NCI-H2081 treated with DMSO at 0.1 percent for 48 hours (cell line): ENCODE data around the gene ATP1A4.
A peak's percentile ranks its signal among the peaks of the same experiment; 100 is the strongest.

Experiments
- DNase-seq: peaks from one replicate; lab custom pipeline; 2025; lab: John Stamatoyannopoulos, UW

The ATP1A4 gene

GRCh38 chr1:160177231-160177630, 25.8 kb downstream of the ATP1A4 start:
- DNase-seq, result no peak

- DNase-seq, result no peak
Observed at GRCh38 chr1:160177667-160178066, 26.3 kb downstream of the ATP1A4 start.

- DNase-seq, result no peak
Observed at GRCh38 chr1:160178731-160179130, 27.3 kb downstream of the ATP1A4 start.

- no peak for DNase-seq
Observed at GRCh38 chr1:160179336-160179735, 27.9 kb downstream of the ATP1A4 start.

GRCh38 chr1:160186246-160186645, 34.8 kb downstream of the ATP1A4 start:
- no peak for DNase-seq

GRCh38 chr1:160186729-160187128, 35.3 kb downstream of the ATP1A4 start:
- no peak for DNase-seq

- DNase-seq, result no peak
Observed at GRCh38 chr1:160187407-160187806, 36.0 kb downstream of the ATP1A4 start.

- no peak for DNase-seq
Observed at GRCh38 chr1:160188341-160188740, 36.9 kb downstream of the ATP1A4 start.

GRCh38 chr1:160189649-160190625, 38.5 kb downstream of the ATP1A4 start, which contains the start of gene CASQ1:
TSS of gene CASQ1 (plus strand) at chr1:160190575. CDS start at chr1:160190752, 177 bp downstream.
- DNase-seq, result no peak

GRCh38 chr1:160191756-160192155, 40.4 kb downstream of the ATP1A4 start:
- no peak for DNase-seq

GRCh38 chr1:160192234-160192633, 40.8 kb downstream of the ATP1A4 start:
- no peak for DNase-seq

- peak; percentile 28 for DNase-seq
Observed at GRCh38 chr1:160193091-160193819, 41.9 kb downstream of the ATP1A4 start.

GRCh38 chr1:160193832-160194736, 42.7 kb downstream of the ATP1A4 start:
- no peak for DNase-seq

GRCh38 chr1:160194737-160195059, 43.3 kb downstream of the ATP1A4 start:
- DNase-seq, result no peak

GRCh38 chr1:160196143-160196542, 44.7 kb downstream of the ATP1A4 start:
- DNase-seq, result no peak

GRCh38 chr1:160197231-160197630, 45.8 kb downstream of the ATP1A4 start:
- no peak for DNase-seq

- no peak for DNase-seq
Observed at GRCh38 chr1:160200786-160201185, 49.4 kb downstream of the ATP1A4 start.

- no peak for DNase-seq
Observed at GRCh38 chr1:160204526-160205241, 53.3 kb downstream of the ATP1A4 start.

- no peak for DNase-seq
Observed at GRCh38 chr1:160205242-160206035, 54.0 kb downstream of the ATP1A4 start, which contains the start of gene PEA15. TSS of gene PEA15 (plus strand) at chr1:160205384. CDS start at chr1:160211545, 6,161 bp downstream.

- DNase-seq, result no peak
Observed at GRCh38 chr1:160206036-160206389, 54.6 kb downstream of the ATP1A4 start.
